ENCODE measurements around the gene IGFBP3.

DNA sequence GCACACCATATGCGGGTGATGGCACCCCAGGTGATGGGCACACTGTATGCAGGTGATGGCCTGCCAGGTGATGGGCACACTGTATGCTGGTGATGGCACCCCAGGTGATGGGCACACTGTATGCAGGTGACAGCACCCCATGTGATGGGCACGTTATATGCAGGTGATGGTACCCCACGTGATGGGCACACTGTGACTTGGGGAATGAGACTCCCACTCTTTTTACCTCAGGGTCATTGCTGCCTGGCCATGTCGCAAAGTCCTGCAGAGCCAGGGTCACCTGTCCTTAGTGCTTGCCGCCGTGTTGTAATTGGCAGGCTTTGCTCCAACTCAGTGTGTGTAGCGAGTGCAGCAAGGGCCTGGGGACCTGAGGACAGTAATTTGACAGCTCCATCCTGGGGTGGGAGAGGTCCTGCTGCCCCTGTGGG, 40.6 kb downstream of the IGFBP3 start:
- TF ChIP-seq, protein P1, sequence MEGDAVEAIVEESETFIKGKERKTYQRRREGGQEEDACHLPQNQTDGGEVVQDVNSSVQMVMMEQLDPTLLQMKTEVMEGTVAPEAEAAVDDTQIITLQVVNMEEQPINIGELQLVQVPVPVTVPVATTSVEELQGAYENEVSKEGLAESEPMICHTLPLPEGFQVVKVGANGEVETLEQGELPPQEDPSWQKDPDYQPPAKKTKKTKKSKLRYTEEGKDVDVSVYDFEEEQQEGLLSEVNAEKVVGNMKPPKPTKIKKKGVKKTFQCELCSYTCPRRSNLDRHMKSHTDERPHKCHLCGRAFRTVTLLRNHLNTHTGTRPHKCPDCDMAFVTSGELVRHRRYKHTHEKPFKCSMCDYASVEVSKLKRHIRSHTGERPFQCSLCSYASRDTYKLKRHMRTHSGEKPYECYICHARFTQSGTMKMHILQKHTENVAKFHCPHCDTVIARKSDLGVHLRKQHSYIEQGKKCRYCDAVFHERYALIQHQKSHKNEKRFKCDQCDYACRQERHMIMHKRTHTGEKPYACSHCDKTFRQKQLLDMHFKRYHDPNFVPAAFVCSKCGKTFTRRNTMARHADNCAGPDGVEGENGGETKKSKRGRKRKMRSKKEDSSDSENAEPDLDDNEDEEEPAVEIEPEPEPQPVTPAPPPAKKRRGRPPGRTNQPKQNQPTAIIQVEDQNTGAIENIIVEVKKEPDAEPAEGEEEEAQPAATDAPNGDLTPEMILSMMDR (IDR thresholded peaks at IDR 0.05 in 2 of 3, conservative IDR thresholded peaks at IDR 0.05 in 1 of 3; ENCODE audit: borderline replicate concordance in 1 of 3, insufficient read depth in 1 of 3, low read depth in 2 of 3, low read length in 2 of 3), result no peak
- TF ChIP-seq, protein P2, sequence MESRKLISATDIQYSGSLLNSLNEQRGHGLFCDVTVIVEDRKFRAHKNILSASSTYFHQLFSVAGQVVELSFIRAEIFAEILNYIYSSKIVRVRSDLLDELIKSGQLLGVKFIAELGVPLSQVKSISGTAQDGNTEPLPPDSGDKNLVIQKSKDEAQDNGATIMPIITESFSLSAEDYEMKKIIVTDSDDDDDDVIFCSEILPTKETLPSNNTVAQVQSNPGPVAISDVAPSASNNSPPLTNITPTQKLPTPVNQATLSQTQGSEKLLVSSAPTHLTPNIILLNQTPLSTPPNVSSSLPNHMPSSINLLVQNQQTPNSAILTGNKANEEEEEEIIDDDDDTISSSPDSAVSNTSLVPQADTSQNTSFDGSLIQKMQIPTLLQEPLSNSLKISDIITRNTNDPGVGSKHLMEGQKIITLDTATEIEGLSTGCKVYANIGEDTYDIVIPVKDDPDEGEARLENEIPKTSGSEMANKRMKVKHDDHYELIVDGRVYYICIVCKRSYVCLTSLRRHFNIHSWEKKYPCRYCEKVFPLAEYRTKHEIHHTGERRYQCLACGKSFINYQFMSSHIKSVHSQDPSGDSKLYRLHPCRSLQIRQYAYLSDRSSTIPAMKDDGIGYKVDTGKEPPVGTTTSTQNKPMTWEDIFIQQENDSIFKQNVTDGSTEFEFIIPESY (IDR thresholded peaks at IDR 0.05; ENCODE audit: extremely low read depth, insufficient replicate concordance, low read length), result no peak
- TF ChIP-seq, protein P3, sequence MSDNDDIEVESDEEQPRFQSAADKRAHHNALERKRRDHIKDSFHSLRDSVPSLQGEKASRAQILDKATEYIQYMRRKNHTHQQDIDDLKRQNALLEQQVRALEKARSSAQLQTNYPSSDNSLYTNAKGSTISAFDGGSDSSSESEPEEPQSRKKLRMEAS (IDR thresholded peaks at IDR 0.05), result no peak
- TF ChIP-seq RAD21 (IDR thresholded peaks at IDR 0.05; ENCODE audit: low read depth), result no peak
- TF ChIP-seq YY1 (IDR thresholded peaks at IDR 0.05; ENCODE audit: extremely low read depth, insufficient replicate concordance, low read depth, low read length), result no peak
- TF ChIP-seq ELF1 (IDR thresholded peaks at IDR 0.05; ENCODE audit: borderline replicate concordance, low read depth), result no peak
- no peak for TF ChIP-seq EZH2phosphoT487 (IDR thresholded peaks at IDR 0.05; ENCODE audit: borderline replicate concordance)
- TF ChIP-seq EZH2 (IDR thresholded peaks at IDR 0.05), result no peak
- no peak for TF ChIP-seq POLR2A (IDR thresholded peaks at IDR 0.05; ENCODE audit: borderline replicate concordance, extremely low read depth, insufficient read depth, insufficient read length)
- TF ChIP-seq CBX3 (IDR thresholded peaks at IDR 0.05; ENCODE audit: low read depth), result no peak
- no peak for TF ChIP-seq JUND (IDR thresholded peaks at IDR 0.05)

Data from HCT116 (cell line).